IMR-90 (cell line): ENCODE results near the gene MRPL19. TPM values are rescaled to one million over a fixed set of nuclear protein-coding genes. Genes with fewer than 3 reads are reported as not detected.

Experiments used
- ATAC-seq: fragments of 200-7000 bp; cut with Tn5 transposase; 2 replicates; pipeline ENCODE4 v1.9.1; 2020; ENCODE audit warnings: low read depth, mild to moderate bottlenecking, moderate library complexity
- BruUV-seq: library from RNA; stranded (reverse); fragments of 400-500 nt; replicated peaks from 2 replicates; lab custom pipeline; 2021; lab: Mats Ljungman, UMichigan
- CTCF ChIA-PET: fragments of 300-600 bp; formaldehyde crosslinking; extraction: SDS; loops from one replicate; lab custom pipeline; 2021; ENCODE audit warnings: antibody characterized with exemption; lab: Yijun Ruan, JAX
- POLR2A ChIA-PET: fragments of 300-600 bp; sonication (Branson Sonifier 250); formaldehyde crosslinking; loops from one replicate; lab custom pipeline; 2022; ENCODE audit warnings: antibody characterized with exemption; ENCODE audit not compliant: unreplicated experiment; lab: Charles Lee
- DNase-seq: peaks from one replicate; pipeline ENCODE4 v3.0.0; 2013
- H2AFZ ChIP-seq: replicated peaks from 2 replicates; pipeline ENCODE3; 2013; ENCODE audit warnings: low read length, mild to moderate bottlenecking; ENCODE audit not compliant: poor library complexity
- H2AK5ac ChIP-seq: 2 replicates; pipeline ENCODE4 v1.6.1; 2013; ENCODE audit warnings: low read depth, low read length, inconsistent platforms
- H2AK9ac ChIP-seq: replicated peaks from 2 replicates; pipeline ENCODE3; 2013; ENCODE audit warnings: mild to moderate bottlenecking, low read depth, low read length, moderate library complexity; ENCODE audit not compliant: poor library complexity
- H2BK120ac ChIP-seq: 2 replicates; pipeline ENCODE4 v1.6.1; 2013; ENCODE audit warnings: low read depth, low read length, inconsistent platforms
- H2BK15ac ChIP-seq: 3 replicates; pipeline ENCODE4 v1.6.1; 2013; ENCODE audit warnings: low read depth, low read length, inconsistent platforms
- H2BK20ac ChIP-seq: 2 replicates; pipeline ENCODE4 v1.6.1; 2013; ENCODE audit warnings: low read depth, mild to moderate bottlenecking, inconsistent platforms, low read length, moderate library complexity
- H2BK5ac ChIP-seq: 2 replicates; pipeline ENCODE4 v1.6.1; 2013; ENCODE audit warnings: mild to moderate bottlenecking, low read depth, low read length, inconsistent platforms; ENCODE audit not compliant: poor library complexity, severe bottlenecking
- H3K14ac ChIP-seq: replicated peaks from 2 replicates; pipeline ENCODE4 v1.6.1; 2013; ENCODE audit warnings: low read depth, low read length, inconsistent platforms
- H3K18ac ChIP-seq: 2 replicates; pipeline ENCODE4 v1.6.1; 2013; ENCODE audit warnings: low read depth, low read length, control low read depth
- H3K23ac ChIP-seq: 2 replicates; pipeline ENCODE4 v1.6.1; 2013; ENCODE audit warnings: low read depth, low read length, inconsistent platforms
- H3K27ac ChIP-seq: 2 replicates; pipeline ENCODE4 v1.5.1; 2013; ENCODE audit warnings: mild to moderate bottlenecking, control low read depth, low read length; ENCODE audit not compliant: insufficient read depth
- H3K27me3 ChIP-seq: 2 replicates; pipeline ENCODE4 v1.6.1; 2013; ENCODE audit warnings: low read length; ENCODE audit not compliant: control insufficient read depth, insufficient read depth
- H3K36me3 ChIP-seq: 2 replicates; pipeline ENCODE4 v1.6.1; 2013; ENCODE audit warnings: low read length, mixed read lengths; ENCODE audit not compliant: control insufficient read depth, insufficient read depth
- H3K4ac ChIP-seq: 2 replicates; pipeline ENCODE4 v1.6.1; 2013; ENCODE audit warnings: low read depth, low read length, inconsistent platforms
- H3K4me1 ChIP-seq: 2 replicates; pipeline ENCODE4 v1.6.1; 2013; ENCODE audit warnings: low read length, mixed read lengths; ENCODE audit not compliant: control insufficient read depth, insufficient read depth
- H3K4me2 ChIP-seq: 2 replicates; pipeline ENCODE4 v1.6.1; 2013; ENCODE audit warnings: low read depth, mild to moderate bottlenecking, control low read depth, low read length, moderate library complexity
- H3K4me3 ChIP-seq: 2 replicates; pipeline ENCODE4 v1.5.1; 2013; ENCODE audit warnings: low read depth, mild to moderate bottlenecking, control low read depth, low read length, moderate library complexity; ENCODE audit not compliant: insufficient read depth
- H3K56ac ChIP-seq: 2 replicates; pipeline ENCODE4 v1.6.1; 2013; ENCODE audit warnings: low read length, inconsistent platforms; ENCODE audit not compliant: insufficient read depth; ENCODE audit errors: extremely low read depth
- H3K79me1 ChIP-seq, 2 experiments: 2 replicates each; pipeline ENCODE4 v1.6.1; 2013; ENCODE audit warnings: low read length in 2 of 2, inconsistent platforms in 1 of 2, low read depth in 1 of 2
- H3K9ac ChIP-seq: 2 replicates; pipeline ENCODE4 v1.6.1; 2013; ENCODE audit warnings: low read depth, low read length, control low read depth
- H3K9me1 ChIP-seq: 2 replicates; pipeline ENCODE4 v1.6.1; 2013; ENCODE audit warnings: low read length, inconsistent platforms; ENCODE audit not compliant: insufficient read depth
- H3K9me3 ChIP-seq: 2 replicates; pipeline ENCODE4 v1.6.1; 2013; ENCODE audit warnings: low read length; ENCODE audit not compliant: control insufficient read depth, insufficient read depth
- H4K20me1 ChIP-seq: 2 replicates; pipeline ENCODE4 v1.6.1; 2013; ENCODE audit warnings: low read length, inconsistent platforms; ENCODE audit not compliant: insufficient read depth
- H4K5ac ChIP-seq: 2 replicates; pipeline ENCODE4 v1.6.1; 2013; ENCODE audit warnings: mild to moderate bottlenecking, low read depth, low read length, control low read depth
- H4K8ac ChIP-seq, 2 experiments: 2 replicates each; pipeline ENCODE4 v1.6.1; 2013; ENCODE audit warnings: low read depth in 2 of 2, low read length in 2 of 2, control low read depth in 1 of 2, inconsistent platforms in 1 of 2
- H4K91ac ChIP-seq: 2 replicates; pipeline ENCODE4 v1.6.1; 2013; ENCODE audit warnings: low read depth, low read length, inconsistent platforms; ENCODE audit not compliant: insufficient read depth
- BHLHE40 ChIP-seq: fragments of 150-350 bp; IDR thresholded peaks from 2 replicates; pipeline ENCODE4 v1.6.1; 2016; ENCODE audit warnings: mild to moderate bottlenecking, low read depth, low read length
- CEBPB ChIP-seq: IDR thresholded peaks from 2 replicates; pipeline ENCODE4 v1.6.1; 2012; ENCODE audit warnings: low read depth, low read length, improper control_type of control experiment
- FOS ChIP-seq: fragments of 150-350 bp; IDR thresholded peaks from 2 replicates; pipeline ENCODE4 v1.6.1; 2016; ENCODE audit warnings: low read depth, low read length
- MAFK ChIP-seq: IDR thresholded peaks from 2 replicates; pipeline ENCODE4 v1.6.1; 2012; ENCODE audit warnings: low read depth, low read length, improper control_type of control experiment
- MXI1 ChIP-seq: IDR thresholded peaks from 2 replicates; pipeline ENCODE4 v1.6.1; 2012; ENCODE audit warnings: low read depth, mild to moderate bottlenecking, low read length, moderate library complexity, borderline replicate concordance
- NFE2L2 ChIP-seq: fragments of 150-350 bp; IDR thresholded peaks from 2 replicates; pipeline ENCODE4 v1.6.1; 2016; ENCODE audit warnings: low read depth, mild to moderate bottlenecking, low read length
- POLR2A ChIP-seq: IDR thresholded peaks from 2 replicates; pipeline ENCODE4 v1.6.1; 2012; ENCODE audit warnings: mild to moderate bottlenecking, low read depth, low read length
- RAD21 ChIP-seq: IDR thresholded peaks from 2 replicates; pipeline ENCODE4 v1.6.1; 2012; ENCODE audit warnings: low read length, improper control_type of control experiment
- RCOR1 ChIP-seq: IDR thresholded peaks from 2 replicates; pipeline ENCODE4 v1.6.1; 2012; ENCODE audit warnings: mild to moderate bottlenecking, low read length, improper control_type of control experiment; ENCODE audit not compliant: insufficient replicate concordance
- SMC3 ChIP-seq: fragments of 150-350 bp; IDR thresholded peaks from 2 replicates; pipeline ENCODE4 v1.6.1; 2016; ENCODE audit warnings: low read depth, mild to moderate bottlenecking, antibody characterized with exemption, low read length, moderate library complexity
- WGBS, 2 experiments: methylation state at CpG; one replicate each; pipeline versions ENCODE4 v1.1.5 to v1.1.7; 2013; ENCODE audit warnings: missing lambda C conversion rate in 2 of 2; ENCODE audit not compliant: insufficient read length in 1 of 2; ENCODE audit errors: extremely low coverage in 2 of 2; 5-methylcytosine and 5-hydroxymethylcytosine counted together
- dilution Hi-C: fragments of 300-500 bp; cut with HindIII; formaldehyde crosslinking; loops from one replicate; pipeline ENCODE4 v1.14.3; 2018; ENCODE audit warnings: low sequenced_read_pairs; ENCODE audit not compliant: unreplicated experiment
- in situ Hi-C: fragments of 300-500 bp; cut with MboI; formaldehyde crosslinking; loops from 3 replicates; pipeline ENCODE4 v1.14.3; 2019; ENCODE audit warnings: low sequenced_read_pairs, inconsistent platforms, mixed read lengths
- intact Hi-C: fragments of 100-400 bp; cut with micrococcal nuclease; formaldehyde crosslinking; loops from 2 replicates; pipeline ENCODE4 v1.10.0; 2022
- polyA plus RNA-seq, 3 experiments: library from polyadenylated mRNA; depleted of rRNA; stranded (reverse); fragments of >200 nt; gene quantifications; 2 replicates each; pipeline ENCODE4 v1.2.3, GENCODE V29; 2012; ENCODE audit warnings: low replicate concordance in 1 of 3
- total RNA-seq: library from RNA; depleted of rRNA; stranded (reverse); fragments of >200 nt; gene quantifications from 2 replicates; pipeline ENCODE4 v1.2.3, GENCODE V29; 2012
- TF ChIP-seq, protein P1 (sequence below): fragments of 150-350 bp; IDR thresholded peaks from 2 replicates; pipeline ENCODE4 v1.6.1; 2016; ENCODE audit warnings: low read depth, mild to moderate bottlenecking, low read length, moderate library complexity, borderline replicate concordance

Gene MRPL19
- total and polyA plus RNA-seq, 2 of the 4 experiments (the other 2 are of a cell fraction) = 24.8 to 28.5 TPM

DNA sequence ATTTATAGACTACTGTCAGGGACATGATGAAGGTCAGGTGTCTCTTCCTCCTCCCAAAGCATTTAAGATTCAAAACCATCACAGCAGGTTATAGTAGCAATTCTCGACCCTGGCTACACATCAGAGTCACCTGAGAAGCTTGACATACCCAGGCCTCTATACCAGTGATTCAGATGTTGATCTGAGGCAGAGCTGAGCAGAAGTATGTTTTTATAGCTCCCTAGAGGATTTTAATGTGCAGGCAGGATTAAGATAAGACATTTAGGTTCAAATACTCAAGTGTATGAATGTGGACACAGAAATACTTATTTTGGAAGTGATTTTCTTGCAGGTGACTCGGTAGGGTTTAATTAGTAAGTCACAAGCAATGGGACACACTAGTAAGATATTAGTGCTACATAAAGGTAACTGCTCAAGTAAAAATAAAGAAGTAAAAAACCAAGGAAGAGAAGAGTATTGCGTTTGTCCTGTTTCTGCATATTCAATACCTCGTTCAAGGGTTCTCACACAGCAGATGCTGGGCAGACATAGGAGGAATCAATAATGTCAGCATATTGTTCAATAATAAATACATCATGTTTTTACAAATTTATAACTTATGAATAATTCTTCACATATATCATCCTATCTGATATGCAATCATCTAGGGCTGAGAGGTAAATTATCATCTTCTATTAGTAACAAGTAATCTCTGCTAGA, 57.2 kb downstream of the MRPL19 start:
- intact Hi-C loops = no loop called here
- H2AFZ ChIP-seq = no peak overlapping the region
- H3K27ac ChIP-seq = no peak overlapping the region
- no peak overlapping the region for H3K9ac ChIP-seq
- H3K4me3 ChIP-seq = no peak overlapping the region
- DNase-seq (no peak), ATAC-seq (no peak)
- TF ChIP-seq, protein P1, sequence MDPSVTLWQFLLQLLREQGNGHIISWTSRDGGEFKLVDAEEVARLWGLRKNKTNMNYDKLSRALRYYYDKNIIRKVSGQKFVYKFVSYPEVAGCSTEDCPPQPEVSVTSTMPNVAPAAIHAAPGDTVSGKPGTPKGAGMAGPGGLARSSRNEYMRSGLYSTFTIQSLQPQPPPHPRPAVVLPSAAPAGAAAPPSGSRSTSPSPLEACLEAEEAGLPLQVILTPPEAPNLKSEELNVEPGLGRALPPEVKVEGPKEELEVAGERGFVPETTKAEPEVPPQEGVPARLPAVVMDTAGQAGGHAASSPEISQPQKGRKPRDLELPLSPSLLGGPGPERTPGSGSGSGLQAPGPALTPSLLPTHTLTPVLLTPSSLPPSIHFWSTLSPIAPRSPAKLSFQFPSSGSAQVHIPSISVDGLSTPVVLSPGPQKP = no peak
- TF ChIP-seq SMC3 (no peak), FOS (no peak), MAFK (no peak), NFE2L2 (no peak), POLR2A (no peak), BHLHE40 (no peak), CEBPB (no peak), RAD21 (no peak), MXI1 (no peak), RCOR1 (no peak)
- H3K4me1 ChIP-seq = no peaks in the 10 kb centered on the region; the same call in 1 of the 2 replicates
- H2BK120ac ChIP-seq = no peak overlapping the region
- WGBS, 2 experiments = 100% methylated on average over 1 of the region's 4 CpGs; no CpG with 5 or more reads in 1 of the 2 experiments
- no peak overlapping the region for H2BK5ac ChIP-seq
- no peak overlapping the region for H3K18ac ChIP-seq
- in situ Hi-C loops = no loop called here
- H3K4me2 ChIP-seq = no peak overlapping the region
- H3K9me3 ChIP-seq = no peaks in the 10 kb centered on the region
- no peak overlapping the region for H3K56ac ChIP-seq
- H3K14ac ChIP-seq = no peak overlapping the region
- H2BK20ac ChIP-seq = no peak overlapping the region
- H3K27me3 ChIP-seq = no peaks in the 10 kb centered on the region
- CTCF ChIA-PET = no interaction called here
- H2AK9ac ChIP-seq = no peak overlapping the region
- H4K20me1 ChIP-seq = no peaks in the 10 kb centered on the region
- peaks cover 9% of the 10 kb centered on the region for H3K36me3 ChIP-seq
- no peaks in the 10 kb centered on the region; the same call in 1 of the 2 replicates for H3K9me1 ChIP-seq
- H4K8ac ChIP-seq = no peak overlapping the region
- no peaks in the 10 kb centered on the region; a peak in 1 of 4 replicates for H3K79me1 ChIP-seq
- no peak overlapping the region for H4K5ac ChIP-seq
- no TSS peak for BruUV-seq
- no peak overlapping the region for H3K4ac ChIP-seq
- POLR2A ChIA-PET = no interaction called here
- H2BK15ac ChIP-seq = no peak overlapping the region
- H4K91ac ChIP-seq = no peak overlapping the region
- H3K23ac ChIP-seq = no peak overlapping the region
- no peak overlapping the region for H2AK5ac ChIP-seq
- dilution Hi-C loops = no loop called here
